ENCODE data around the gene RAB3GAP1.
"Not testable (repeated sequence)": the region's sequence is repeated elsewhere in the genome, so short reads cannot be mapped to it uniquely, and the experiment has no call there.

RAB3GAP1 gene

GRCh38 chr2:135076556-135076955 is 24.5 kb downstream of the RAB3GAP1 start:
- Histone ChIP-seq H3K27ac (ENCODE audit: low read depth, low read length, poor library complexity, severe bottlenecking) (no peak overlapping the region), H3K27me3 (ENCODE audit: insufficient read depth, low read length) (no peaks in the 10 kb centered on the region), H3K4me2 (ENCODE audit: low read length) (no peak overlapping the region), H3K79me2 (ENCODE audit: insufficient read depth, low read length) (peaks cover 7% of the 10 kb centered on the region; the same call in 1 of the 2 replicates), H3K36me3 (ENCODE audit: insufficient read depth, low read length) (peaks cover 38% of the 10 kb centered on the region), H3K4me1 (ENCODE audit: insufficient read depth, low read length, severe bottlenecking) (no peaks in the 10 kb centered on the region), H3K9ac (ENCODE audit: low read length) (no peak overlapping the region), H3K4me3 (ENCODE audit: low read depth, low read length, poor library complexity, severe bottlenecking) (no peak overlapping the region), H3K9me3 (ENCODE audit: low read length) (peaks cover 20% of the 10 kb centered on the region), H4K20me1 (ENCODE audit: insufficient read depth, low read length) (no peaks in the 10 kb centered on the region), H2AFZ (ENCODE audit: low read length) (no peak overlapping the region), H3F3A (ENCODE audit: insufficient read depth, low read length) (no peaks in the 10 kb centered on the region), H3K9me2 (ENCODE audit: low read depth, low read length) (no peaks in the 10 kb centered on the region)
- no peak for TF ChIP-seq CTCF (IDR thresholded peaks at IDR 0.05; ENCODE audit: low read length)
- TF ChIP-seq EZH2 (IDR thresholded peaks at IDR 0.05; ENCODE audit: borderline replicate concordance, low read length): no peak

- Histone ChIP-seq H3K36me3 (ENCODE audit: insufficient read depth, low read length) (peaks cover 36% of the 10 kb centered on the region), H3K27ac (ENCODE audit: low read depth, low read length, poor library complexity, severe bottlenecking) (no peak overlapping the region), H3K9ac (ENCODE audit: low read length) (no peak overlapping the region), H3K4me3 (ENCODE audit: low read depth, low read length, poor library complexity, severe bottlenecking) (no peak overlapping the region), H3F3A (ENCODE audit: insufficient read depth, low read length) (no peaks in the 10 kb centered on the region), H3K9me3 (ENCODE audit: low read length) (0 out of 2 replicates have a peak, but pooled peaks cover 5% of the 10 kb centered on the region), H3K9me2 (ENCODE audit: low read depth, low read length) (no peaks in the 10 kb centered on the region), H4K20me1 (ENCODE audit: insufficient read depth, low read length) (no peaks in the 10 kb centered on the region), H3K4me1 (ENCODE audit: insufficient read depth, low read length, severe bottlenecking) (no peaks in the 10 kb centered on the region), H3K79me2 (ENCODE audit: insufficient read depth, low read length) (peaks cover 7% of the 10 kb centered on the region; the same call in 1 of the 2 replicates), H3K4me2 (ENCODE audit: low read length) (no peak overlapping the region), H2AFZ (ENCODE audit: low read length) (no peak overlapping the region), H3K27me3 (ENCODE audit: insufficient read depth, low read length) (no peaks in the 10 kb centered on the region)
- TF ChIP-seq EZH2 (IDR thresholded peaks at IDR 0.05; ENCODE audit: borderline replicate concordance, low read length) (no peak), CTCF (IDR thresholded peaks at IDR 0.05; ENCODE audit: low read length) (no peak)
These were observed 26.3 kb downstream of the RAB3GAP1 start for GRCh38 chr2:135078417-135078816.

- Histone ChIP-seq H4K20me1 (ENCODE audit: insufficient read depth, low read length) (no peaks in the 10 kb centered on the region), H3K9ac (ENCODE audit: low read length) (no peak overlapping the region), H3F3A (ENCODE audit: insufficient read depth, low read length) (no peaks in the 10 kb centered on the region), H3K9me2 (ENCODE audit: low read depth, low read length) (no peaks in the 10 kb centered on the region), H3K79me2 (ENCODE audit: insufficient read depth, low read length) (peaks cover 31% of the 10 kb centered on the region), H3K4me2 (ENCODE audit: low read length) (no peak overlapping the region), H3K27ac (ENCODE audit: low read depth, low read length, poor library complexity, severe bottlenecking) (no peak overlapping the region), H2AFZ (ENCODE audit: low read length) (no peak overlapping the region), H3K4me1 (ENCODE audit: insufficient read depth, low read length, severe bottlenecking) (no peaks in the 10 kb centered on the region), H3K4me3 (ENCODE audit: low read depth, low read length, poor library complexity, severe bottlenecking) (no peak overlapping the region), H3K27me3 (ENCODE audit: insufficient read depth, low read length) (no peaks in the 10 kb centered on the region), H3K9me3 (ENCODE audit: low read length) (peaks cover 11% of the 10 kb centered on the region), H3K36me3 (ENCODE audit: insufficient read depth, low read length) (peaks cover 30% of the 10 kb centered on the region)
- TF ChIP-seq EZH2 (IDR thresholded peaks at IDR 0.05; ENCODE audit: borderline replicate concordance, low read length) (no peak), CTCF (IDR thresholded peaks at IDR 0.05; ENCODE audit: low read length) (no peak)
These were observed 34.1 kb downstream of the RAB3GAP1 start for GRCh38 chr2:135086222-135086621.

- H3K4me1 ChIP-seq (ENCODE audit: insufficient read depth, low read length, severe bottlenecking); H4K20me1 ChIP-seq (ENCODE audit: insufficient read depth, low read length); H3K4me2 ChIP-seq (ENCODE audit: low read length); H3K27me3 ChIP-seq (ENCODE audit: insufficient read depth, low read length); H2AFZ ChIP-seq (ENCODE audit: low read length); H3K9me2 ChIP-seq (ENCODE audit: low read depth, low read length); H3K4me3 ChIP-seq (ENCODE audit: low read depth, low read length, poor library complexity, severe bottlenecking); H3K9ac ChIP-seq (ENCODE audit: low read length); H3F3A ChIP-seq (ENCODE audit: insufficient read depth, low read length); H3K27ac ChIP-seq (ENCODE audit: low read depth, low read length, poor library complexity, severe bottlenecking): not testable (repeated sequence)
- Histone ChIP-seq H3K36me3 (ENCODE audit: insufficient read depth, low read length) (peaks cover 53% of the 10 kb centered on the region), H3K79me2 (ENCODE audit: insufficient read depth, low read length) (peaks cover 37% of the 10 kb centered on the region), H3K9me3 (ENCODE audit: low read length) (peaks cover 11% of the 10 kb centered on the region)
These were observed 37.5 kb downstream of the RAB3GAP1 start for GRCh38 chr2:135089597-135089996.

All from OCI-LY1 (cell line).